Subcutaneous adipose tissue (tissue), 4 donors: ENCODE results near the gene CAMK2G. TPM values are rescaled to one million over a fixed set of nuclear protein-coding genes. Genes with fewer than 3 reads are reported as not detected.

Experiments used
- CTCF ChIP-seq: fragments of 450-650 bp; IDR thresholded peaks from one replicate; pipeline ENCODE4 v1.5.1; 2016; ENCODE audit warnings: low read depth, mild to moderate bottlenecking, control low read depth, antibody characterized with exemption, moderate library complexity
- total RNA-seq, 4 donors: library from RNA; depleted of rRNA; stranded (reverse); fragments of >200 nt; gene quantifications; one replicate each; pipeline ENCODE4 v1.1.0, GENCODE V29; 2016

The CAMK2G gene
- total RNA-seq, 4 donors from 2014 or later = 13.2 to 43.9 (median 23.6) TPM

DNA sequence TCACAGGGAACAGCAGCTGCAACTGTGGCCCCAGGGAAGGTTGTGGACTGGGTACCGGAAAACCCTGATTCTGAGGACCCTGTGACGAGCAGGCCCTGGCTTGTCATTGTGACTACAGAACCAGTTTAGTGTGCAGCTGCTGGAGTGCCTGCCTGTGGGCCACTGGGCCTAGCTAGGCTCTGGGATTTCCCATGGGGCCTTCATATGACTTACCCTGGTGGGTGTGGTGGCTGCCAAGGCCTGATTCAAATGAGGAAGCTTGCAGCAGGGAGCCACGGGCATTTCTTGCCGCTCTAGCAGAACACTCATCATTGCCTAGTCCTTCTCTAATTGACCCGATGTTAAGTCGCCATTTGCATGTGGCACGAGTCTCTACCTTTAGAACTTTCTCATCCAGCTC is 14.7 kb upstream of the CAMK2G start:
- TF ChIP-seq CTCF = no peak

- no peak for TF ChIP-seq CTCF
Measured at GRCh38 chr10:73888514-73888913, 14.2 kb upstream of the CAMK2G start.

DNA sequence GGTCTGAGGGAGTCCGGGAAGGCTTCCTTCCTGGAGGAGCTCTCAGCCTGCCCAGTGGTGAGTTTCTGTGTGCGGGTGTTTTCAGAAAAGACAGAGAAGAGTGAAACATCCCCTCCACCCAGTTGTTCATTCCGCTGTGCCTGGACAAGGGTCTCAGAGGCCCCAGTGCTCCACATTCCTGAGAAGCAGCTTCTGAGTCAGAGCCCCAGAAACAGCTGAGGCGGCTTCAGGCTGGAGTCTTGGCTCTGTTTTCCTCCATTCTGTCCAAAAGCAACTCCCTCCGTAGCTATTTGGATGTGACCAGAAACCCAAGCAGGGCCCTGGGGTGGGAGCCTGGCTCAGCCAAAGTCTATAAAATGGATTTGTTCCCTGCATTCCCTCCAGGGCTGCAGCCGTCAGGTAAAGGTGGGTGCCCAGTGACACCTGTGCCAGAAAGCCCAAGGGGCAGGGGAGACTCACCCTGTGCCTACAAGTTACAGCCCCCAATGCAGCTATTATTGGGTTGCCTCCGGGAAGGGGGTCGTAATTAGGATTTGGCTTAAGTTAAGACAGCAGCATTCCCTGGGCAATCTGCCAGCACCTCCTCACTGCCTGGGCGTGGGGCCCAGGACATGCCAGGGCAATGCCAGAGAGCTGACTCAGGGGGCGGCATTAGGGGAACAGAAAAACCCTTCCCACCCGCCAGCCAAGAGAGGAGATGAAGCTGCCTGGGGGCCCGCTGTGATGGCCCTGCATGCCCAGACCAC is 13.1 kb upstream of the CAMK2G start:
- no peak for TF ChIP-seq CTCF

GRCh38 chr10:73886661-73887293 is 12.4 kb upstream of the CAMK2G start:
- TF ChIP-seq CTCF = no peak

DNA sequence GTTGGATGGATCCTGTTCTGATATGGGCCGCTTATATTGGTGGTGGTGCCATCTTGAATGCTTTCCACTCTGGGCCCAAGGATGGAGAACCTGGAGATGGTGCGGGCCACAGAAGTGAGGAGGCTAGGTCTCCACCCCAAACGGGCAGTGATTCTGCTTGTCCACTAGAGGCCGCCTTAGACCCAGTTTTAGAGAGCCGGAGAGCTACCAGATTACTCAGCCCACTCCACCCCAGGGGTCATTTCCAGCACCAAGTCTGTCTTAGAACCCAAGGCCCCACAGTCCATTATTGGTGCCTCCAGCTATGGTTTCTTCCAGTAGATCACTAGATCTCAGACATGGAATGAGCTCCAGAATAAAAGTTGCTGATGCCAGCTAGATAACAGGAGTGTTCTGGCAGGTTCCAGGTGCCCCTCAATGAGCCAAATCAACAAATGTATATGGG is 11.8 kb upstream of the CAMK2G start:
- TF ChIP-seq CTCF = no peak

DNA sequence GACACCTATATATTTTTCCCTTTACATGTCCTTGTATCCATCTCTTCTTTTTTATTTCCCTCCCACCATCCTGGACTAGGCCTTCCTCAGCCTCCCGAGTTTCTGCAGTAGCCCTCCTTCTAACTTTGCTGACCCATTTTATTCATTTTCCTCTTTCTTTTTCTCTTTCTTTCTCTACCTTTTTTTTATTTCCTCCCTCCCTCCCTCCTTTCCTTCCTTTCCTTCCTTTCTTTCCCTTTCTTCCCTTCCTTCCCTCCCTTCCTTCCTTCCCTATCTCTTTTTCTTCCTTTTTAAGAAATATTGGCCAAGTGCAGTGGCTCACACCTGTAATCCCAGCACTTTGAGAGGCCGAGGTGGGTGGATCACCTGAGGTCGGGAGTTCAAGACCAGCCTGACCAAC is 9.7 kb upstream of the CAMK2G start:
- no peak for TF ChIP-seq CTCF

DNA sequence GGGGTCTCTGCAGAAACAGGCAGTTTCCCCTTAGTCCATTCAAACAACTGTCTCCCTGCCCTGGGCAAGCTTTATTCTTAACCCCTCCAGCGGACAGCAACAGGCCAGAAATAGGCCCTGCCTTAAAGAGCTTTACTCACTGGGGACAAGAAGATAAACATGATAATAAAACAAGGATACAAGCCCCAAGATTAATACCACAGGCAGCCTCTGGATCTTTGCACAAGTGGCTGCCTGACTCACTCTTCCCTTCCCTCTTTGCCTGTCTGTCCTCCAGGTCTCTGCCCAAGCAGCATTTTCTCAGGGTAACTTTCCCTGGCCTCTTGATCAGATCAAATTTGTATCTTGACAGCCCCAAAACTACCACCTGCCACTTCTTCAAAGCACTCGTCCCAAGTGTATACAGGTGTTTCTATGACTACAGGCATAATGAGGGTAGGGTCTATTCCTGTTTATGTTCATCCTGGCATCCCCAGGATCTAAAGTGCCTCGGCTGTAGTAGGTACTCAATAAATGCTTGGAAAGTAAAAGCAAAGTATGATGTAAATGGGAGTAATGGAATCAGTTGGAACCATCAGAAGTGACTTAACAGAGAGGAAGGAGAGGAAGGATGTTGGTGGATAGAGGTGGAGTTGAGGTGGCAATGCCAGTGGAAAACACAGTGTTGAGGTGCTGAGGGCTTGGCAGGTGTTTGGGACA is 7.0 kb upstream of the CAMK2G start:
- no peak for TF ChIP-seq CTCF
